Body of pancreas (tissue), 4 donors: ENCODE measurements around the gene SET. TPM values are rescaled to one million over a fixed set of nuclear protein-coding genes. Genes with fewer than 3 reads are reported as not detected.

Experiments used
- ATAC-seq: fragments of 150-250 bp; one replicate; pipeline ENCODE4 v1.9.1; 2016
- DNase-seq, 4 donors: peaks; one replicate each; pipeline ENCODE4 v3.0.0-alpha.2; 2019
- H3K27ac ChIP-seq, 4 donors: fragments of 200-600 bp; sonication (generic); 1 replicate in 3 of 4; 2 replicates in 1 of 4; pipeline versions ENCODE4 v1.5.1 to v1.6.1; 2016 to 2019; ENCODE audit warnings: mild to moderate bottlenecking in 1 of 4, mixed read lengths in 1 of 4, moderate library complexity in 1 of 4
- H3K27me3 ChIP-seq, 2 donors: fragments of 200-600 bp; sonication (generic); one replicate each; pipeline ENCODE4 v1.6.0; 2016; ENCODE audit warnings: mild to moderate bottlenecking in 1 of 2
- H3K36me3 ChIP-seq, 2 donors: fragments of 200-600 bp; sonication (generic); replicated peaks in 1 of 2; 2 replicates each; pipeline ENCODE4 v1.5.1; 2016; ENCODE audit warnings: low read depth in 2 of 2; ENCODE audit not compliant: insufficient read depth in 1 of 2
- H3K4me1 ChIP-seq: fragments of 200-600 bp; sonication (generic); one replicate; pipeline ENCODE4 v1.6.0; 2016
- H3K4me3 ChIP-seq, 2 donors: fragments of 200-600 bp; sonication (generic); 1 replicate in 1 of 2; 2 replicates in 1 of 2; pipeline ENCODE4 v1.5.1; 2016 to 2019
- H3K9me3 ChIP-seq, 3 donors: fragments of 200-600 bp; sonication (generic); 1 replicate in 2 of 3; 2 replicates in 1 of 3; pipeline ENCODE4 v1.5.1; 2016
- CTCF ChIP-seq, 7 experiments: fragments of 450-650 bp in 4 of 7; fragments of 200-600 bp in 3 of 7; sonication (generic) in 3 of 7; IDR thresholded peaks; one replicate each; pipeline ENCODE4 v1.5.1; 2016 to 2019; ENCODE audit warnings: antibody characterized with exemption in 7 of 7
- POLR2A ChIP-seq, 3 donors: fragments of 450-650 bp; IDR thresholded peaks; one replicate each; pipeline ENCODE4 v1.6.1; 2016; ENCODE audit warnings: antibody characterized with exemption in 3 of 3, mild to moderate bottlenecking in 2 of 3
- WGBS, 2 donors: methylation state at CpG; one replicate each; pipeline ENCODE4 v1.1.5; 2017; 5-methylcytosine and 5-hydroxymethylcytosine counted together
- intact Hi-C: fragments of 100-400 bp; cut with DNase I; formaldehyde crosslinking; loops from one replicate; pipeline ENCODE4 v1.15.1; 2023
- total RNA-seq, 2 donors: library from RNA; depleted of rRNA; stranded (reverse); fragments of >200 nt; gene quantifications; one replicate each; pipeline ENCODE4 v1.1.0, GENCODE V29; 2016

The SET gene
- total RNA-seq, 2 donors from 2014 or later: 70.9 to 87.2 TPM

DNA sequence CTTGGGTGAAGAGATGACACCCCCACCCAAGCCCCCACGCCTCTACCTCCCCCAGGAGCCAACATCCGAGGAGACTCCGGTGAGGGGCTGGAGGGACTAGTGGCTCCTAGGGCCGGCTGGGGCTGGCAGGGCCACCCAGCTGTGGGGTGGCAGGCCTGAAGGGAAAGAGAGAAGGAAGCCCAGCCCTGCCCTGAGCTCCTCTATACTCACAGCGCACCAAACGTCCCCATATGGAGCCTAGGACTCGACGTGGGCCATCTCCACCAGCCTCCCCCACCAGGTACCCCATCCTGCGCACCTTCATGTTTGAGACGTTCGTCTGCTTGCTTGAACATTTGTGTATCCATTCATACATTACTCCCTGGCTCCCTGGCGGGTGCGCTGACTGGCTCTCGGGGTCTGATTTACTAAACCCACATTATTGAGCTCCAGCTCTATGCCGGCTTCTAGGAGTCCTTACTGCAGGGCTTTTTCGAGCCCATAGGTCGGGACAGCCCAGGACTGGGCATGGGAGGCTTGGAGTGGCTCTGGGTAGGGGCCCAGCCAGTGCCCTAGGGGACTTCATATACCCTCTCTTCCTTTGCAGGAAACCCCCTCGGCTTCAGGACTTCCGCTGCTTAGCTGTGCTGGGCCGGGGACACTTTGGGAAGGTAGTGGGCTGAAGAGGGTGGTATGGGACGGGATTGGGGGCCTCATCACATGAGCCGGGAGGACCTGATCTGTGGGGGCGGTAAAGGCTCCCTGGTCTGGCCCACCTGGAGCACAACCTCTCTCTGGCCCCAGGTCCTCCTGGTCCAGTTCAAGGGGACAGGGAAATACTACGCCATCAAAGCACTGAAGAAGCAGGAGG is 25.8 kb downstream of the SET start:
- H3K27me3 ChIP-seq: no peaks in the 10 kb centered on the region
- intact Hi-C loops: no loop called here
- no peak for TF ChIP-seq POLR2A (IDR thresholded peaks at IDR 0.05)
- WGBS, 2 donors: 88 to 92% methylated on average over 12 to 23 of the region's 24 CpGs
- no peaks in the 10 kb centered on the region for H3K4me1 ChIP-seq
- no peak overlapping the region for H3K4me3 ChIP-seq
- no peaks in the 10 kb centered on the region for H3K36me3 ChIP-seq
- H3K27ac ChIP-seq: no peak overlapping the region
- no peak for ATAC-seq
- peak in 1 of 4 donors; percentile 5 for DNase-seq
- no peaks in the 10 kb centered on the region for H3K9me3 ChIP-seq

GRCh38 chr9:128715436-128715750 is 26.4 kb downstream of the SET start:
- 81 to 92% methylated on average over 3 to 6 of the region's 6 CpGs for WGBS, 2 donors
- H3K27ac ChIP-seq: no peak overlapping the region
- no peak for TF ChIP-seq POLR2A (IDR thresholded peaks at IDR 0.05)
- no peak for TF ChIP-seq CTCF (IDR thresholded peaks at IDR 0.05)
- DNase-seq (peak in 1 of 4 donors; percentile 2), ATAC-seq (no peak)
- no peak overlapping the region for H3K4me3 ChIP-seq
- no peaks in the 10 kb centered on the region for H3K9me3 ChIP-seq
- H3K4me1 ChIP-seq: no peaks in the 10 kb centered on the region
- H3K36me3 ChIP-seq: no peaks in the 10 kb centered on the region
- intact Hi-C loops: no loop called here
- H3K27me3 ChIP-seq: no peaks in the 10 kb centered on the region

DNA sequence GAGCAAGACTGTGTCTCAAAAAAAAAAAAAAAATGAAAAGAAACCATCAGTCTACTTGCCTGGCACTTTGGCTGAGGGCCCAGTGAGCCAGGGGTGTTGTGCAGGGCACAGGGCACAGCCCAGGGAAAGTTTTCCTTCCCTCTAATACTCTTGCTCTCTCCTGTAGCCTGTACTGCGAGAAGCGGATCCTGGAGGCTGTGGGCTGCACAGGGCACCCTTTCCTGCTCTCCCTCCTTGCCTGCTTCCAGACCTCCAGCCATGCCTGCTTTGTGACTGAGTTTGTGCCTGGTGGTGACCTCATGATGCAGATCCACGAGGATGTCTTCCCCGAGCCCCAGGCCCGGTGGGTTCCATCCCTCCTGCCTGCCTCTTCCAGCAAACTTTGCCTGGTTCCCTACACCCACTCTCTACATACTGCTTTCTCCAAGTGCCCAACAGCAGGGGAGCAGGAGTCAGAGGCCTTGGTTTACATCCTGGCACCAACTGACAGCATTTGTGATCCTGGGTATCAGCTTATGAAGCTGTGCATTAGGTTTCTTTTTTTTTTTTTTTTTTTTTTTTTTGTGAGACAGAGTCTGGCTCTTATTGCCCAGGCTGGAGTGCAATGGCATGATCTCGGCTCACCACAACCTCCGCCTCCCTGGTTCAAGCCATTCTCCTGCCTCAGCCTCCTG is 27.7 kb downstream of the SET start:
- ATAC-seq (no peak), DNase-seq (no peak)
- H3K36me3 ChIP-seq: no peaks in the 10 kb centered on the region
- H3K27me3 ChIP-seq: no peaks in the 10 kb centered on the region
- TF ChIP-seq CTCF (IDR thresholded peaks at IDR 0.05) (no peak), POLR2A (IDR thresholded peaks at IDR 0.05) (no peak)
- no peak overlapping the region for H3K27ac ChIP-seq
- intact Hi-C loops: no loop called here
- H3K4me3 ChIP-seq: no peak overlapping the region
- no peaks in the 10 kb centered on the region for H3K4me1 ChIP-seq
- 85 to 90% methylated on average over 7 of the region's 7 CpGs for WGBS, 2 donors
- H3K9me3 ChIP-seq: no peaks in the 10 kb centered on the region

GRCh38 chr9:128718047-128718446 is 29.0 kb downstream of the SET start:
- no peak for DNase-seq
- Histone ChIP-seq H3K4me3 (no peak overlapping the region), H3K36me3 (no peaks in the 10 kb centered on the region), H3K27ac (no peak overlapping the region), H3K4me1 (peaks cover 4% of the 10 kb centered on the region), H3K9me3 (no peaks in the 10 kb centered on the region), H3K27me3 (no peaks in the 10 kb centered on the region)
- no peak for ATAC-seq
- intact Hi-C loops: no loop called here
- TF ChIP-seq POLR2A (IDR thresholded peaks at IDR 0.05) (no peak), CTCF (IDR thresholded peaks at IDR 0.05) (no peak)
- 0 to 66% methylated on average over 1 to 8 of the region's 8 CpGs for WGBS, 2 donors

- Histone ChIP-seq H3K4me3 (no peak overlapping the region), H3K27ac (no peak overlapping the region), H3K9me3 (no peaks in the 10 kb centered on the region), H3K4me1 (peaks cover 8% of the 10 kb centered on the region), H3K27me3 (no peaks in the 10 kb centered on the region), H3K36me3 (no peaks in the 10 kb centered on the region)
- ATAC-seq: no peak
- DNase-seq: no peak
- WGBS, 2 donors: 30 to 39% methylated on average over 5 of the region's 5 CpGs
- TF ChIP-seq CTCF (IDR thresholded peaks at IDR 0.05): no peak
- TF ChIP-seq POLR2A (IDR thresholded peaks at IDR 0.05): no peak
- intact Hi-C loops: no loop called here
Measured at GRCh38 chr9:128718475-128718874, 29.5 kb downstream of the SET start.
